Peyer's patch (tissue), 4 donors: ENCODE measurements around the gene CLASP1.
"Not testable (repeated sequence)": the region's sequence is repeated elsewhere in the genome, so short reads cannot be mapped to it uniquely, and the experiment has no call there.

Source experiments
- POLR2A ChIP-seq, 2 donors: fragments of 450-650 bp; IDR thresholded peaks; one replicate each; pipeline ENCODE4 v1.5.1; 2017; ENCODE audit warnings: antibody characterized with exemption in 2 of 2, mild to moderate bottlenecking in 2 of 2, moderate library complexity in 2 of 2
- TF ChIP-seq, protein P1 (sequence below), 6 experiments: fragments of 450-650 bp in 4 of 6; fragments of 200-600 bp in 2 of 6; sonication (generic) in 1 of 6; IDR thresholded peaks; one replicate each; pipeline ENCODE4 v1.5.1; 2017 to 2019; ENCODE audit warnings: antibody characterized with exemption in 6 of 6, mild to moderate bottlenecking in 3 of 6, moderate library complexity in 1 of 6

DNA sequence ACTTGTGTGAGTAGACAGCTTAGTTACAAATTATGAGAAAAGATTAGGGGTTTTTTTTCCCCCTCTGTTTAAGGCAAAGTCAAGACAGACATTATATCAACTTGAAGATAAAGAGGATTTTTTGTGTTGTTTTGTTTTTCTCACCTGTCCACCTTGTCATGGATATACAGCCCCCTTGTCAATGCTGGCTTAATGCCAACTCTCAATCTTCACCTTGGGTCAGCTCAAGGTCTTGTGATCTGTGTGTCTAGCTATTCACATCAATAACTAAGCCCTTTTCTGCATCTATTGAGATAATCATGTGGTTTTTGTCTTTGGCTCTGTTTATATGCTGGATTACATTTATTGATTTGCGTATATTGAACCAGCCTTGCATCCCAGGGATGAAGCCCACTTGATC lies 211.0 kb downstream of the CLASP1 start:
- TF ChIP-seq, protein P1, sequence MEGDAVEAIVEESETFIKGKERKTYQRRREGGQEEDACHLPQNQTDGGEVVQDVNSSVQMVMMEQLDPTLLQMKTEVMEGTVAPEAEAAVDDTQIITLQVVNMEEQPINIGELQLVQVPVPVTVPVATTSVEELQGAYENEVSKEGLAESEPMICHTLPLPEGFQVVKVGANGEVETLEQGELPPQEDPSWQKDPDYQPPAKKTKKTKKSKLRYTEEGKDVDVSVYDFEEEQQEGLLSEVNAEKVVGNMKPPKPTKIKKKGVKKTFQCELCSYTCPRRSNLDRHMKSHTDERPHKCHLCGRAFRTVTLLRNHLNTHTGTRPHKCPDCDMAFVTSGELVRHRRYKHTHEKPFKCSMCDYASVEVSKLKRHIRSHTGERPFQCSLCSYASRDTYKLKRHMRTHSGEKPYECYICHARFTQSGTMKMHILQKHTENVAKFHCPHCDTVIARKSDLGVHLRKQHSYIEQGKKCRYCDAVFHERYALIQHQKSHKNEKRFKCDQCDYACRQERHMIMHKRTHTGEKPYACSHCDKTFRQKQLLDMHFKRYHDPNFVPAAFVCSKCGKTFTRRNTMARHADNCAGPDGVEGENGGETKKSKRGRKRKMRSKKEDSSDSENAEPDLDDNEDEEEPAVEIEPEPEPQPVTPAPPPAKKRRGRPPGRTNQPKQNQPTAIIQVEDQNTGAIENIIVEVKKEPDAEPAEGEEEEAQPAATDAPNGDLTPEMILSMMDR (IDR thresholded peaks at IDR 0.05): not testable (repeated sequence)
- TF ChIP-seq POLR2A (IDR thresholded peaks at IDR 0.05): not testable (repeated sequence)
